Measurements from ENCODE around the gene KRTCAP3. TPM values are rescaled to one million over a fixed set of nuclear protein-coding genes. Genes with fewer than 3 reads are reported as not detected.
A peak's percentile ranks its signal among the peaks of the same experiment; 100 is the strongest.

Gene KRTCAP3
- total and polyA plus RNA-seq, 2 donors (not counting 1 experiment from before 2014, with no cell fraction given): 0.22 to 0.33 TPM

DNA sequence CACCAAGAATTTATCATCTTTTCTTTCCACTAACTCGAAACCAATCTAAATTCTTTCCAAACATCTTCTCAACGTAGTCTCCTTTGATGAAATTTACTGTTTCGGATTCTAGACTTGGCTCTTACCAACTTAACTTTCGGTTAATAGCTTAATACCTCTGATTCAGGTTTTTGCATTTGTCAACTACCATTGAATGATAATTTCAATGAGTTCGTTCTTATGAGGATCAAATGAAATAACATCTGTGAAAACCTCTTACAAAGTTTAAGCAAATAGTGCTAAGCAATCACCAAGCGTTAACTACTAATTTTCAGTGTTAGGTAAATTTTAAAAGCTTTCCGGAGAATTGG, 14.3 kb upstream of the KRTCAP3 start:
- H3K79me2 ChIP-seq (ENCODE audit: control insufficient read depth, insufficient read depth, low read length): peaks cover 34% of the 10 kb centered on the region
- no peaks in the 10 kb centered on the region for H3K36me3 ChIP-seq (ENCODE audit: control insufficient read depth, insufficient read depth, low read length)
- peak overlapping the region; percentile 70 to 95 (median 83) for H3K4me3 ChIP-seq (replicated peaks in 1 of 4; ENCODE audit: control extremely low read depth in 1 of 4, insufficient read depth in 1 of 4, low read depth in 3 of 4, low read length in 4 of 4)
- no peak for TF ChIP-seq CTCF (conservative IDR thresholded peaks at IDR 0.05 in 1 of 2, IDR thresholded peaks at IDR 0.05 in 1 of 2; ENCODE audit: low read depth in 1 of 2, low read length in 2 of 2)
- no peaks in the 10 kb centered on the region for H3K27me3 ChIP-seq (ENCODE audit: control insufficient read depth, insufficient read depth, low read length)
- H3K9ac ChIP-seq (ENCODE audit: insufficient read depth, low read length): peak overlapping the region; percentile 94
- H3K4me1 ChIP-seq (ENCODE audit: control insufficient read depth, extremely low read depth, insufficient read depth, low read length): peaks cover 6% of the 10 kb centered on the region
- DNase-seq (ENCODE audit: low read depth in 2 of 2): peak in 1 of 2 donors; percentile 2
- H3K4me2 ChIP-seq (ENCODE audit: extremely low read depth, insufficient read depth, low read length): peak overlapping the region; percentile 95
- H4K20me1 ChIP-seq (ENCODE audit: control insufficient read depth, extremely low read depth, insufficient read depth, low read length): no peaks in the 10 kb centered on the region
- peak overlapping the region; percentile 87 for H3K27ac ChIP-seq (ENCODE audit: insufficient read depth, low read length)
- H2AFZ ChIP-seq (ENCODE audit: low read length): peak overlapping the region; percentile 86
- H3K9me3 ChIP-seq (ENCODE audit: control insufficient read depth, insufficient read depth, low read depth, low read length): no peaks in the 10 kb centered on the region

GRCh38 chr2:27428213-27428977, 13.8 kb upstream of the KRTCAP3 start, which contains the start of gene NRBP1:
Gene NRBP1 (plus strand): TSS chr2:27428631. CDS start chr2:27433274, 4,643 bp downstream.
- Histone ChIP-seq H3K27me3 (ENCODE audit: control insufficient read depth, insufficient read depth, low read length) (no peaks in the 10 kb centered on the region), H3K9me3 (ENCODE audit: control insufficient read depth, insufficient read depth, low read depth, low read length) (no peaks in the 10 kb centered on the region), H3K79me2 (ENCODE audit: control insufficient read depth, insufficient read depth, low read length) (peaks cover 38% of the 10 kb centered on the region), H3K36me3 (ENCODE audit: control insufficient read depth, insufficient read depth, low read length) (no peaks in the 10 kb centered on the region), H3K9ac (ENCODE audit: insufficient read depth, low read length) (peak within 1 kb of the TSS; percentile 94), H3K4me3 (replicated peaks in 1 of 4; ENCODE audit: control extremely low read depth in 1 of 4, insufficient read depth in 1 of 4, low read depth in 3 of 4, low read length in 4 of 4) (peak within 1 kb of the TSS; percentile 89 to 95 (median 94)), H3K4me2 (ENCODE audit: extremely low read depth, insufficient read depth, low read length) (peak within 1 kb of the TSS; percentile 95), H3K4me1 (ENCODE audit: control insufficient read depth, extremely low read depth, insufficient read depth, low read length) (peaks cover 6% of the 10 kb centered on the region), H2AFZ (ENCODE audit: low read length) (peak within 1 kb of the TSS; percentile 86), H3K27ac (ENCODE audit: insufficient read depth, low read length) (peak within 1 kb of the TSS; percentile 87), H4K20me1 (ENCODE audit: control insufficient read depth, extremely low read depth, insufficient read depth, low read length) (no peaks in the 10 kb centered on the region)
- no peak for TF ChIP-seq CTCF (conservative IDR thresholded peaks at IDR 0.05 in 1 of 2, IDR thresholded peaks at IDR 0.05 in 1 of 2; ENCODE audit: low read depth in 1 of 2, low read length in 2 of 2)
- DNase-seq (ENCODE audit: low read depth in 2 of 2): peak; percentile 84 to 89

- Histone ChIP-seq H3K9me3 (ENCODE audit: control insufficient read depth, insufficient read depth, low read depth, low read length) (no peaks in the 10 kb centered on the region), H3K36me3 (ENCODE audit: control insufficient read depth, insufficient read depth, low read length) (no peaks in the 10 kb centered on the region), H3K27ac (ENCODE audit: insufficient read depth, low read length) (peak overlapping the region; percentile 87), H3K4me3 (replicated peaks in 1 of 4; ENCODE audit: control extremely low read depth in 1 of 4, insufficient read depth in 1 of 4, low read depth in 3 of 4, low read length in 4 of 4) (peak overlapping the region; percentile 89 to 95 (median 94)), H3K27me3 (ENCODE audit: control insufficient read depth, insufficient read depth, low read length) (no peaks in the 10 kb centered on the region), H3K9ac (ENCODE audit: insufficient read depth, low read length) (peak overlapping the region; percentile 94), H3K4me1 (ENCODE audit: control insufficient read depth, extremely low read depth, insufficient read depth, low read length) (peaks cover 6% of the 10 kb centered on the region), H4K20me1 (ENCODE audit: control insufficient read depth, extremely low read depth, insufficient read depth, low read length) (no peaks in the 10 kb centered on the region), H3K79me2 (ENCODE audit: control insufficient read depth, insufficient read depth, low read length) (peaks cover 38% of the 10 kb centered on the region), H3K4me2 (ENCODE audit: extremely low read depth, insufficient read depth, low read length) (peak overlapping the region; percentile 95), H2AFZ (ENCODE audit: low read length) (peak overlapping the region; percentile 31)
- DNase-seq (ENCODE audit: low read depth in 2 of 2): peak; percentile 82 to 88
- TF ChIP-seq EZH2 (IDR thresholded peaks at IDR 0.05; ENCODE audit: low read length, missing control alignments) (no peak), CTCF (conservative IDR thresholded peaks at IDR 0.05 in 1 of 2, IDR thresholded peaks at IDR 0.05 in 1 of 2; ENCODE audit: low read depth in 1 of 2, low read length in 2 of 2) (no peak)
Observed at GRCh38 chr2:27428978-27429541, 13.1 kb upstream of the KRTCAP3 start.

Data from fibroblast of lung (primary cell).